Activated CD8-positive, alpha-beta memory T cell treated with anti-CD3 and anti-CD28 coated beads, Interleukin-2, amount 50 U/mL, for 48 hours (primary cell): ENCODE data around the gene DIAPH2.

ENCODE experiments used
- DNase-seq: peaks from one replicate; pipeline ENCODE4 v3.0.0-alpha.2; 2020

DIAPH2 gene

GRCh38 chrX:97315939-97316338 lies 631.3 kb downstream of the DIAPH2 start:
- DNase-seq: no peak

GRCh38 chrX:97320305-97320704 lies 635.7 kb downstream of the DIAPH2 start:
- DNase-seq: no peak

GRCh38 chrX:97322401-97322800 lies 637.8 kb downstream of the DIAPH2 start:
- DNase-seq: no peak

- no peak for DNase-seq
Measured at GRCh38 chrX:97326456-97326855, 641.8 kb downstream of the DIAPH2 start.

GRCh38 chrX:97328853-97329390 lies 644.3 kb downstream of the DIAPH2 start:
- DNase-seq: no peak

GRCh38 chrX:97330151-97330550 lies 645.5 kb downstream of the DIAPH2 start:
- DNase-seq: no peak

- DNase-seq: no peak
Measured at GRCh38 chrX:97332963-97333362, 648.3 kb downstream of the DIAPH2 start.

GRCh38 chrX:97334850-97335249 lies 650.2 kb downstream of the DIAPH2 start:
- no peak for DNase-seq

- DNase-seq: no peak
Measured at GRCh38 chrX:97344724-97345123, 660.1 kb downstream of the DIAPH2 start.

- DNase-seq: no peak
Measured at GRCh38 chrX:97358941-97359340, 674.3 kb downstream of the DIAPH2 start.

- DNase-seq: no peak
Measured at GRCh38 chrX:97363843-97364242, 679.2 kb downstream of the DIAPH2 start.

- no peak for DNase-seq
Measured at GRCh38 chrX:97366237-97366636, 681.6 kb downstream of the DIAPH2 start.

GRCh38 chrX:97367125-97367524 lies 682.5 kb downstream of the DIAPH2 start:
- no peak for DNase-seq

- no peak for DNase-seq
Measured at GRCh38 chrX:97369947-97370346, 685.3 kb downstream of the DIAPH2 start.

GRCh38 chrX:97372001-97372766 lies 687.5 kb downstream of the DIAPH2 start:
- DNase-seq: no peak

- no peak for DNase-seq
Measured at GRCh38 chrX:97374266-97374665, 689.6 kb downstream of the DIAPH2 start.

- no peak for DNase-seq
Measured at GRCh38 chrX:97380200-97380599, 695.6 kb downstream of the DIAPH2 start.

GRCh38 chrX:97384685-97385084 lies 700.0 kb downstream of the DIAPH2 start:
- no peak for DNase-seq

- no peak for DNase-seq
Measured at GRCh38 chrX:97387004-97387403, 702.4 kb downstream of the DIAPH2 start.

- DNase-seq: no peak
Measured at GRCh38 chrX:97389761-97390192, 705.1 kb downstream of the DIAPH2 start.

GRCh38 chrX:97397371-97397770 lies 712.7 kb downstream of the DIAPH2 start:
- DNase-seq: no peak

- no peak for DNase-seq
Measured at GRCh38 chrX:97398030-97398551, 713.4 kb downstream of the DIAPH2 start.

- DNase-seq: no peak
Measured at GRCh38 chrX:97399400-97399799, 714.8 kb downstream of the DIAPH2 start.

- no peak for DNase-seq
Measured at GRCh38 chrX:97400492-97400891, 715.9 kb downstream of the DIAPH2 start.

- no peak for DNase-seq
Measured at GRCh38 chrX:97401154-97401553, 716.5 kb downstream of the DIAPH2 start.
